CD4-positive, alpha-beta memory T cell (primary cell): Measurements from ENCODE around the gene ITPR3. TPM values are rescaled to one million over a fixed set of nuclear protein-coding genes. Genes with fewer than 3 reads are reported as not detected.

Source experiments
- CTCF ChIA-PET: fragments of 350-600 bp; sonication (Branson Sonifier 250); formaldehyde crosslinking; loops from one replicate; lab custom pipeline; 2021; ENCODE audit warnings: inconsistent platforms; ENCODE audit not compliant: partially characterized antibody; lab: Charles Lee
- POLR2A ChIA-PET: fragments of 350-600 bp; sonication (Branson Sonifier 250); formaldehyde crosslinking; loops from one replicate; lab custom pipeline; 2021; ENCODE audit not compliant: partially characterized antibody; lab: Charles Lee
- DNase-seq, 5 donors: peaks; one replicate each; pipeline versions ENCODE4 v3.0.0 to v3.0.0-alpha.2; 2020 to 2022; ENCODE audit warnings: mixed read lengths in 1 of 5
- H3K27ac ChIP-seq: one replicate; pipeline ENCODE4 v1.7.0; 2013; ENCODE audit warnings: low read depth, low read length
- H3K27me3 ChIP-seq: 2 replicates; pipeline ENCODE4 v1.7.0; 2013; ENCODE audit warnings: mild to moderate bottlenecking, low read length, moderate library complexity; ENCODE audit not compliant: insufficient read depth
- H3K36me3 ChIP-seq: 2 replicates; pipeline ENCODE4 v1.7.0; 2013; ENCODE audit warnings: mild to moderate bottlenecking, low read length, moderate library complexity; ENCODE audit not compliant: insufficient read depth
- H3K4me1 ChIP-seq: 2 replicates; pipeline ENCODE4 v1.7.0; 2013; ENCODE audit warnings: mild to moderate bottlenecking, low read length, moderate library complexity; ENCODE audit not compliant: insufficient read depth
- H3K4me3 ChIP-seq, 2 donors: one replicate each; pipeline ENCODE4 v1.7.0; 2013; ENCODE audit warnings: low read length in 2 of 2, mild to moderate bottlenecking in 1 of 2
- H3K9me3 ChIP-seq, 2 donors: one replicate each; pipeline ENCODE4 v1.7.0; 2013; ENCODE audit warnings: low read length in 2 of 2, control low read depth in 1 of 2; ENCODE audit not compliant: control insufficient read depth in 1 of 2
- H3K27ac Mint-ChIP-seq, 7 donors: one replicate each; pipeline ENCODE4 v1.8.0; 2020 to 2021; ENCODE audit warnings: mixed read lengths in 7 of 7, mild to moderate bottlenecking in 6 of 7, inconsistent platforms in 3 of 7, moderate library complexity in 3 of 7
- H3K27me3 Mint-ChIP-seq, 2 donors: one replicate each; pipeline ENCODE4 v1.8.0; 2020 to 2021; ENCODE audit warnings: mixed read lengths in 2 of 2
- H3K36me3 Mint-ChIP-seq, 2 donors: one replicate each; pipeline ENCODE4 v1.8.0; 2020 to 2021; ENCODE audit warnings: mixed read lengths in 2 of 2, inconsistent platforms in 1 of 2, mild to moderate bottlenecking in 1 of 2
- H3K4me1 Mint-ChIP-seq, 4 donors: one replicate each; pipeline ENCODE4 v1.8.0; 2020 to 2021; ENCODE audit warnings: mixed read lengths in 4 of 4, mild to moderate bottlenecking in 1 of 4
- H3K4me3 Mint-ChIP-seq, 8 donors: one replicate each; pipeline ENCODE4 v1.8.0; 2020 to 2021; ENCODE audit warnings: mixed read lengths in 8 of 8, mild to moderate bottlenecking in 7 of 8, moderate library complexity in 6 of 8, inconsistent platforms in 3 of 8
- H3K9me3 Mint-ChIP-seq, 8 donors: one replicate each; pipeline ENCODE4 v1.8.0; 2020 to 2021; ENCODE audit warnings: mixed read lengths in 8 of 8, mild to moderate bottlenecking in 5 of 8, inconsistent platforms in 3 of 8, moderate library complexity in 1 of 8
- intact Hi-C: fragments of 100-400 bp; cut with micrococcal nuclease; formaldehyde crosslinking; loops from one replicate; pipeline ENCODE4 v1.15.1; 2023
- polyA plus RNA-seq, 2 donors: library from polyadenylated mRNA; unstranded; fragments of 300-500 nt; fragmentation: Illumina TruSeq; gene quantifications; one replicate each; pipeline ENCODE4 v1.2.3, GENCODE V29; 2021
- total RNA-seq, 2 experiments: library from RNA; stranded (reverse); gene quantifications; one replicate each; pipeline ENCODE4 v1.2.3, GENCODE V29; 2021

The ITPR3 gene
- total and polyA plus RNA-seq, 4 experiments from 2014 or later: 0.55 to 72.4 (median 39.7) TPM

DNA sequence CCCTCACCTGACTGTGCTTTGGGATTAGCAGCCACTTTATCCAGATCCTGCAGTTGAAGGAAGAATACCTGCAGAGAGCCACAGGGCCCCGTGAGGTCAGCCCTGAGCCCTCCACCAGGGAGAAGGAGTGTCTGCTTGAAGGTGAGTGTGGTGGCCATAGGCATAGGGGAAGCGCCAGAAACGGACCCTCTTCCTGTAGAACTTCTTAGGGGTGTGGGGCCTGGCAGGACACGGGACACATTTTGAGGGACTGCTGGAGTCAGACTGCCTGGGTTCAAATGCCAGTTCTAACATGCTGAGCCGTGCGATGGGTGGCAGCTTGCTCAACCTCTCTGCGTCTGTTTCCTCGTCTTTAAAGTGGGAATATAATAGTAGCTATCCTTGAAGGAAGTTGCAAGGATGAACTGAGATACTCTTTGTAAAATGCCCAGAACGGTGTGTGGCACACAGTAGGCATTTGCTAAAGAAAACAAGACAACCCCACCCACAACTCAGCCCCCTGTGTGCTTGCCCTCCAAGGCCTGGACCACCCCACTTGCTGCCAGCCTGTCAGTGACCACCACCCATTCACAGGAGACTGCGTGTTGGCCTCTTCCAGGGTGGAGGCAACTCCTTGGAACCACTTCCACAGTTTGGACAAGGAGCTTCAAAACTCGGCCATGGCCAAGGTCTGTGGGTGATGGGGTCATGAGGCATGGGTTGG lies 36.3 kb upstream of the ITPR3 start:
- H3K27me3 ChIP-seq: no peaks in the 10 kb centered on the region
- H3K36me3 ChIP-seq: no peaks in the 10 kb centered on the region
- peaks cover 23% of the 10 kb centered on the region for H3K4me1 ChIP-seq
- H3K9me3 ChIP-seq: no peaks in the 10 kb centered on the region
- peaks cover 0 to 4% of the 10 kb centered on the region in 2 donors for H3K36me3 Mint-ChIP-seq
- H3K27ac Mint-ChIP-seq: peak overlapping the region in 6 of 7 donors; percentile 66 to 93 (median 87)
- H3K27me3 Mint-ChIP-seq: no peaks in the 10 kb centered on the region
- no peak overlapping the region for H3K4me3 ChIP-seq
- CTCF ChIA-PET: interaction anchor here (0.6 to 5.8 kb wide), 25 partner anchors 10 to 1695 kb away, joined by 3 to 77 read pairs (median 3); partner anchors contain the start of genes ITPR3, UQCC2 and ZBTB9
- peak overlapping the region in 1 of 8 donors; percentile 43 for H3K4me3 Mint-ChIP-seq
- POLR2A ChIA-PET: interaction anchor here (0.8 to 1.9 kb wide), 7 partner anchors 14 to 186 kb away, joined by 3 to 8 read pairs (median 4); partner anchors contain the start of genes ITPR3 and ZBTB9
- DNase-seq: peak in 1 of 5 donors; percentile 13
- H3K4me1 Mint-ChIP-seq: peaks cover 12 to 41% (median 20%) of the 10 kb centered on the region in 4 donors
- no peaks in the 10 kb centered on the region for H3K9me3 Mint-ChIP-seq
- peak overlapping the region; percentile 47 for H3K27ac ChIP-seq
- intact Hi-C loops: loop anchor here (1.0 to 5.0 kb wide), 6 partner anchors 14 to 567 kb away; no protein-coding TSS in a partner anchor

DNA sequence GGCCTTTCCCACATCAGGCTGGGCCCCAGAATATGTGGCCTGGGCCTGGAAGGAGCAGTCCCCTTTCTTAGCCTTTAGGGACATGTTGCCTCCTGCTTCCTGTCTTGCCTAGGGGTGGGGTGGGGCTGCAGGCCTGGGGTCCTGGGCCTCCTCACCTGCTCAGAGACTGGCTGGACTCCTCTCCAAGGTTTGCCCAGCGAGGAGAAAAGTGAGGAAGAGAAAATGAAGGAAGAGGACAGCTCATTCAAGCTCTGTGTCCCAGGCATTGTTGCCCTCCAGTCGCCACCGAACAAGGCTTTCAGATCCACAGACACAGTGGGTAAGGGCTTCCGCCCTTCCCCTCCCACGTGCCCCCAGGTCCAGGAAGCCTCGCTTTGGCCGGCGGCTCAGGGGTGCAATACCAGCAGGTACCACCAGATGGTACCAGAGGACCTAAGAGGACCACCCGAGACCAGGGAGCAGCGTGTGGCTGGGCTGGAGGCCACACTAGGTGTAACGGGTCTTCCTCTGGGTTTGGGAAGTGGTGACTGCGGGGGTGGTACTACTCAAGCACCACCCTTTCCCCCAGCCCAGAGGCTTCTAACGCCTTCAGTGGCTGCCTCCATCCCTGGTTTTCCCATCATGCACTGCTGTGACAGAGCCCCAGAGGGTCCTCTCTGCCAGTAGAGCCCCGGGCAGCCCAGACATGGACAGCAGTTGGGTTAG lies 35.6 kb upstream of the ITPR3 start:
- Histone ChIP-seq H3K27me3 (no peaks in the 10 kb centered on the region), H3K9me3 (no peaks in the 10 kb centered on the region), H3K4me3 (no peak overlapping the region), H3K36me3 (no peaks in the 10 kb centered on the region), H3K4me1 (peaks cover 18% of the 10 kb centered on the region), H3K27ac (peak overlapping the region; percentile 47)
- peak overlapping the region; percentile 85 to 93 (median 89) for H3K27ac Mint-ChIP-seq
- intact Hi-C loops: loop anchor here (1.0 to 5.0 kb wide), 6 partner anchors 15 to 567 kb away; no protein-coding TSS in a partner anchor
- peaks cover 8 to 34% (median 17%) of the 10 kb centered on the region in 4 donors for H3K4me1 Mint-ChIP-seq
- POLR2A ChIA-PET: interaction anchor here (0.8 to 1.9 kb wide), 8 partner anchors 15 to 186 kb away, joined by 3 to 8 read pairs (median 4); partner anchors contain the start of genes ITPR3 and ZBTB9
- peak; percentile 78 to 89 (median 83) for DNase-seq
- no peaks in the 10 kb centered on the region for H3K27me3 Mint-ChIP-seq
- no peaks in the 10 kb centered on the region for H3K9me3 Mint-ChIP-seq
- H3K4me3 Mint-ChIP-seq: peak overlapping the region in 7 of 8 donors; percentile 28 to 66 (median 59)
- H3K36me3 Mint-ChIP-seq: no peaks in the 10 kb centered on the region
- CTCF ChIA-PET: interaction anchor here (0.6 to 5.8 kb wide), 28 partner anchors 9 to 1694 kb away, joined by 3 to 77 read pairs (median 3); partner anchors contain the start of genes ITPR3, UQCC2 and ZBTB9

DNA sequence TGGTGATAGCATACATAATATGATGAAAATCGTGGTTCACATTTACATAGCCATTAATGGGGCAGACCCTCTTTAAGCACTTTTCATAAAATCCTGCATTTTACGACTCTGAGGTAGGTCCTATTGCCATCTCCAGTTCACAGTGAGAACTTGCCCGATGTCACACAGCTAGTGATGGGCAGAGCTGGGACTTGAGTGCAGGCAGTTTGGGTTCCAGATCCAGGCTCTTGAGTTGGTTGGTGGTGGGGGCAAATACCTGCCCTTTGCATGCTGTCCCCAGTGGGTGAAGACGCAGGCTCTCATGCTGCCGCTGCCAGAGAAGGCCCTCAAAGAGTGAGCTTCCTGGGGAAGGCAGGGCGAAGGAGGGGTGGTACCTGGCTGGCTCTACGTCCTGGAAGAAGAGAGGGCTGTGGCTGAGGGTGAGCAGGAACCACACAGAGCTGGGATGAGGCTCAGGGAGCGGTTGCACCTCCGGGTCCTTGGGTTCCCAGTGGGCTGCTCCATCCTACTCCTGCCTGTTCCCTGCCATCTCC lies 34.9 kb upstream of the ITPR3 start:
- Mint-ChIP-seq H3K4me3 (peak overlapping the region in 3 of 8 donors; percentile 28 to 66 (median 64)), H3K27me3 (no peaks in the 10 kb centered on the region), H3K27ac (peak overlapping the region; percentile 70 to 92 (median 89)), H3K4me1 (peaks cover 9 to 33% (median 18%) of the 10 kb centered on the region in 4 donors), H3K9me3 (no peaks in the 10 kb centered on the region), H3K36me3 (no peaks in the 10 kb centered on the region)
- intact Hi-C loops: loop anchor here (5.0 kb wide), 1 partner anchor 566 kb away; no protein-coding TSS in a partner anchor
- ChIA-PET CTCF (interaction anchor here (0.8 to 5.8 kb wide), 18 partner anchors 9 to 184 kb away, joined by 3 to 77 read pairs (median 9); partner anchors contain the start of genes ITPR3 and UQCC2), POLR2A (interaction anchor here (0.8 to 1.9 kb wide), 5 partner anchors 15 to 132 kb away, joined by 3 to 9 read pairs (median 5); partner anchors contain the start of genes ITPR3 and ZBTB9)
- Histone ChIP-seq H3K4me3 (no peak overlapping the region), H3K27me3 (no peaks in the 10 kb centered on the region), H3K4me1 (peaks cover 17% of the 10 kb centered on the region), H3K9me3 (no peaks in the 10 kb centered on the region), H3K36me3 (no peaks in the 10 kb centered on the region), H3K27ac (peak overlapping the region; percentile 47)
- peak in 1 of 5 donors; percentile 27 for DNase-seq

DNA sequence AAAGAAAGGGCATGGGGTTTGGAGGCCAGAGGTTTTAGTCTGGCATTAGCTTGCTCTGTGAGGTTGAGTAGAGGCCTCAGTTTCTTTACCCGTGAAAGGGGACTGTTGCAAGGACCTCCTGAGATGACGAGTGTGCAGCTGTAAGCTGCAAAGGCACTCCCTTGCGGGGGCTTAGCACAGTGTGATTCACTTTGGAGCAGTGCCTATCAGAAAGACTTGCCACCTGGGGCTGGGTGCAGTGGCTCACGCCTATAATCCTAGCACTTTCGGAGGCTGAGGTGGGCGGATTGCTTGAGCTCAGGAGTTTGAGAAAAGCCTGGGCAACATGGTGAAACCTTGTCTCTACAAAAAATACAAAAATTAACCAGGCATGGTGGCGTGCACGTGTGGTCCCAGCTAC lies 33.6 kb upstream of the ITPR3 start:
- Mint-ChIP-seq H3K36me3 (no peaks in the 10 kb centered on the region), H3K4me1 (peaks cover 14 to 39% (median 23%) of the 10 kb centered on the region in 4 donors), H3K9me3 (no peaks in the 10 kb centered on the region), H3K27me3 (no peaks in the 10 kb centered on the region), H3K27ac (peak overlapping the region in 2 of 7 donors; percentile 6 to 76), H3K4me3 (no peak overlapping the region)
- H3K4me3 ChIP-seq: no peak overlapping the region
- DNase-seq: no peak
- CTCF ChIA-PET: interaction anchor here (0.6 to 5.8 kb wide), 14 partner anchors 20 to 440 kb away, joined by 3 to 77 read pairs (median 9); partner anchors contain the start of genes ITPR3 and UQCC2
- H3K36me3 ChIP-seq: no peaks in the 10 kb centered on the region
- H3K27ac ChIP-seq: no peak overlapping the region
- peaks cover 21% of the 10 kb centered on the region for H3K4me1 ChIP-seq
- POLR2A ChIA-PET: interaction anchor here (1.8 to 1.9 kb wide), 2 partner anchors 34 to 113 kb away, joined by 8 to 9 read pairs; partner anchors contain the start of gene ITPR3
- no peaks in the 10 kb centered on the region for H3K27me3 ChIP-seq
- H3K9me3 ChIP-seq: no peaks in the 10 kb centered on the region
- intact Hi-C loops: loop anchor here (5.0 kb wide), 1 partner anchor 565 kb away; no protein-coding TSS in a partner anchor

DNA sequence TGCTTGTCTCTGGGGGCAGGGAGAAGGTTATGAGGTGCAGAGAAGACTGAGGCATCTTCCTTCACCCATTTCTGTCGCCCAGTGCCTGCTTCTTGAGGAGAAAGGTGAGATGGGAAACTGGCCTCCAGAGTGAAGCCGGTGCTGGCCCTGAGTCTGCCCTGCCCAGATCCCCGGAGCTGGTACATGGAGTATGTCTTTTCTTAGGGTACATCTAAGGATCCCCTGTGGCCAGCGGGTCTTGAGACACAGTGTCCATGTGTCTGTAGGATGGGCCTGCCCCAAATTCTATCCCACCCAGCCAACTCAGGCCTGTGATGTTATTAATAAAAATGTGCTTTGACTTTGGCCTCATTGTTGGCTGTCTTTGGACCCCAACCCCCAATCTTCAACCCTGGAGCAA lies 32.2 kb upstream of the ITPR3 start:
- DNase-seq: peak in 1 of 5 donors; percentile 4
- Mint-ChIP-seq H3K4me3 (no peak overlapping the region), H3K27me3 (no peaks in the 10 kb centered on the region), H3K4me1 (peaks cover 19 to 44% (median 32%) of the 10 kb centered on the region in 4 donors), H3K27ac (peak overlapping the region in 2 of 7 donors; percentile 31 to 68), H3K9me3 (no peaks in the 10 kb centered on the region), H3K36me3 (no peaks in the 10 kb centered on the region)
- Histone ChIP-seq H3K4me3 (no peak overlapping the region), H3K4me1 (peaks cover 31% of the 10 kb centered on the region), H3K27me3 (no peaks in the 10 kb centered on the region), H3K36me3 (no peaks in the 10 kb centered on the region), H3K27ac (no peak overlapping the region), H3K9me3 (no peaks in the 10 kb centered on the region)
- CTCF ChIA-PET: interaction anchor here (1.0 to 5.8 kb wide), 3 partner anchors 9 to 113 kb away, joined by 3 to 77 read pairs (median 4); partner anchors contain the start of gene BAK1
- POLR2A ChIA-PET: no interaction called here
- intact Hi-C loops: loop anchor here (1.0 to 5.0 kb wide), 3 partner anchors 43 to 563 kb away; no protein-coding TSS in a partner anchor

DNA sequence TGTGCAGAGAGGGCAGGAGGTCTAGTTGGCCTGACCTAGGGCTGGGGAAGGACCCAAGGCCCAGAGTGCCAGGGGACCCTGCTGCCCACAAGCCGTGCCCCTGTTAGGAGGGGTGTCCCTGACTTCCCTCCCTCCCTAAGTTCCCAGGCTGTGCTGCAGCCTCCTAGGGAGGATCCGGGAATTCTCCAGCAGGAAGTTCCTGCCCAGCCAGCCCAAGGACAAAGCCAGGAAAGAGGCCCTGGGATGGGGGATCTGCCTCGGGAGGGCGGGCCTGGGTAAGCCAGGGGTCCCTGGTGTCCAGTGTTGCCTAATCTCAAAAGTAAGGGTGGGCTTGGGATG lies 31.8 kb upstream of the ITPR3 start:
- Histone ChIP-seq H3K4me1 (peaks cover 31% of the 10 kb centered on the region), H3K4me3 (no peak overlapping the region), H3K27me3 (no peaks in the 10 kb centered on the region), H3K36me3 (no peaks in the 10 kb centered on the region), H3K9me3 (no peaks in the 10 kb centered on the region), H3K27ac (no peak overlapping the region)
- Mint-ChIP-seq H3K36me3 (no peaks in the 10 kb centered on the region), H3K9me3 (no peaks in the 10 kb centered on the region), H3K4me1 (peaks cover 19 to 40% (median 32%) of the 10 kb centered on the region in 4 donors), H3K4me3 (no peak overlapping the region), H3K27me3 (no peaks in the 10 kb centered on the region), H3K27ac (peak overlapping the region in 1 of 7 donors; percentile 17)
- CTCF ChIA-PET: interaction anchor here (0.8 to 1.9 kb wide), 18 partner anchors 9 to 154 kb away, joined by 3 to 17 read pairs (median 4); partner anchors contain the start of genes BAK1 and ITPR3
- intact Hi-C loops: loop anchor here (1.0 to 5.0 kb wide), 3 partner anchors 43 to 563 kb away; no protein-coding TSS in a partner anchor
- no peak for DNase-seq
- POLR2A ChIA-PET: no interaction called here
